Prostate gland (tissue), 2 donors: Measurements from ENCODE around the gene GIT1. TPM values are rescaled to one million over a fixed set of nuclear protein-coding genes. Genes with fewer than 3 reads are reported as not detected.

Experiments
- DNase-seq: peaks from one replicate; pipeline ENCODE4 v3.0.0-alpha.2; 2019; ENCODE audit warnings: low spot score
- H3K27ac ChIP-seq, 2 donors: fragments of 200-600 bp; sonication (generic); 2 replicates each; pipeline ENCODE4 v1.5.1; 2017 to 2019
- H3K27me3 ChIP-seq: fragments of 200-600 bp; sonication (generic); replicated peaks from 2 replicates; pipeline ENCODE4 v1.5.1; 2019; ENCODE audit not compliant: insufficient read depth
- H3K36me3 ChIP-seq, 2 donors: fragments of 200-600 bp; sonication (generic); 1 replicate in 1 of 2; 2 replicates in 1 of 2; pipeline versions ENCODE4 v1.5.1 to v1.8.1; 2017 to 2019
- H3K4me1 ChIP-seq: fragments of 200-600 bp; sonication (generic); replicated peaks from 2 replicates; pipeline ENCODE4 v1.5.1; 2019
- H3K4me3 ChIP-seq, 2 donors: fragments of 200-600 bp; sonication (generic); 2 replicates each; pipeline ENCODE4 v1.5.1; 2017 to 2019
- H3K9me3 ChIP-seq: fragments of 200-600 bp; sonication (generic); 2 replicates; pipeline ENCODE4 v1.5.1; 2017
- CTCF ChIP-seq, 4 experiments: fragments of 200-600 bp in 2 of 4; fragments of 450-650 bp in 2 of 4; sonication (generic) in 2 of 4; IDR thresholded peaks; 1 replicate in 3 of 4; 2 replicates in 1 of 4; pipeline ENCODE4 v1.5.1; 2016 to 2019; ENCODE audit warnings: antibody characterized with exemption in 4 of 4, mild to moderate bottlenecking in 2 of 4, moderate library complexity in 2 of 4
- POLR2A ChIP-seq: fragments of 450-650 bp; IDR thresholded peaks from one replicate; pipeline ENCODE4 v1.6.1; 2016; ENCODE audit warnings: antibody characterized with exemption, mild to moderate bottlenecking
- POLR2AphosphoS5 ChIP-seq: sonication (generic); formaldehyde crosslinking; IDR thresholded peaks from one replicate; pipeline ENCODE4 v1.6.1; 2017; ENCODE audit warnings: antibody characterized with exemption
- whole genome bisulfite sequencing: methylation state at CpG from one replicate; pipeline ENCODE4 v1.1.5; 2018; 5-methylcytosine and 5-hydroxymethylcytosine counted together
- intact Hi-C: fragments of 100-400 bp; cut with DNase I; formaldehyde crosslinking; loops from one replicate; pipeline ENCODE4 v1.14.2; 2022
- total RNA-seq, 2 donors: library from RNA; depleted of rRNA; stranded (reverse); fragments of >200 nt; gene quantifications; one replicate each; pipeline ENCODE4 v1.1.0, GENCODE V29; 2016

The GIT1 gene
- total RNA-seq, 2 donors from 2014 or later, result 29.1 to 86.9 TPM

GRCh38 chr17:29576214-29577000 is 13.0 kb downstream of the GIT1 start:
- H3K27me3 ChIP-seq, result no peaks in the 10 kb centered on the region
- TF ChIP-seq POLR2A (no peak), POLR2AphosphoS5 (no peak), CTCF (IDR thresholded peaks at IDR 0.05) (no peak)
- intact Hi-C loops, result no loop called here
- DNase-seq, result no peak
- H3K4me3 ChIP-seq, result no peak overlapping the region
- no peaks in the 10 kb centered on the region for H3K9me3 ChIP-seq
- peaks cover 7 to 23% of the 10 kb centered on the region in 2 donors for H3K36me3 ChIP-seq
- H3K27ac ChIP-seq, result no peak overlapping the region
- WGBS, result 92% methylated on average over 36 of the region's 37 CpGs
- no peaks in the 10 kb centered on the region for H3K4me1 ChIP-seq

- DNase-seq, result no peak
- Histone ChIP-seq H3K9me3 (no peaks in the 10 kb centered on the region), H3K4me1 (no peaks in the 10 kb centered on the region), H3K4me3 (no peak overlapping the region), H3K36me3 (peaks cover 7 to 23% of the 10 kb centered on the region in 2 donors), H3K27ac (no peak overlapping the region), H3K27me3 (no peaks in the 10 kb centered on the region)
- TF ChIP-seq POLR2AphosphoS5 (no peak), POLR2A (no peak), CTCF (IDR thresholded peaks at IDR 0.05) (no peak)
- intact Hi-C loops, result no loop called here
- WGBS, result 84% methylated on average over 28 of the region's 28 CpGs
Observed at GRCh38 chr17:29575511-29576213, 13.8 kb downstream of the GIT1 start.

GRCh38 chr17:29574732-29575510 is 14.5 kb downstream of the GIT1 start:
- no peak for TF ChIP-seq CTCF (IDR thresholded peaks at IDR 0.05)
- no peak for TF ChIP-seq POLR2A
- TF ChIP-seq POLR2AphosphoS5, result no peak
- Histone ChIP-seq H3K27me3 (no peaks in the 10 kb centered on the region), H3K4me3 (no peak overlapping the region), H3K27ac (no peak overlapping the region), H3K36me3 (peaks cover 7 to 23% of the 10 kb centered on the region in 2 donors), H3K4me1 (no peaks in the 10 kb centered on the region), H3K9me3 (no peaks in the 10 kb centered on the region)
- WGBS, result 80% methylated on average over 17 of the region's 17 CpGs
- DNase-seq, result no peak
- intact Hi-C loops, result no loop called here

- H3K27ac ChIP-seq, result no peak overlapping the region
- peaks cover 4% of the 10 kb centered on the region for H3K4me1 ChIP-seq
- no peak overlapping the region for H3K4me3 ChIP-seq
- WGBS, result 84% methylated on average over 14 of the region's 14 CpGs
- H3K36me3 ChIP-seq, result peaks cover 7 to 23% of the 10 kb centered on the region in 2 donors
- no peaks in the 10 kb centered on the region for H3K9me3 ChIP-seq
- no peak for DNase-seq
- no peak for TF ChIP-seq POLR2AphosphoS5
- no peak for TF ChIP-seq CTCF (IDR thresholded peaks at IDR 0.05)
- no peak for TF ChIP-seq POLR2A
- no peaks in the 10 kb centered on the region for H3K27me3 ChIP-seq
- intact Hi-C loops, result no loop called here
Observed at GRCh38 chr17:29573871-29574731, 15.3 kb downstream of the GIT1 start.
